ENCODE results near the gene REST.
"Not testable (repeated sequence)": the region's sequence is repeated elsewhere in the genome, so short reads cannot be mapped to it uniquely, and the experiment has no call there.

REST gene

DNA sequence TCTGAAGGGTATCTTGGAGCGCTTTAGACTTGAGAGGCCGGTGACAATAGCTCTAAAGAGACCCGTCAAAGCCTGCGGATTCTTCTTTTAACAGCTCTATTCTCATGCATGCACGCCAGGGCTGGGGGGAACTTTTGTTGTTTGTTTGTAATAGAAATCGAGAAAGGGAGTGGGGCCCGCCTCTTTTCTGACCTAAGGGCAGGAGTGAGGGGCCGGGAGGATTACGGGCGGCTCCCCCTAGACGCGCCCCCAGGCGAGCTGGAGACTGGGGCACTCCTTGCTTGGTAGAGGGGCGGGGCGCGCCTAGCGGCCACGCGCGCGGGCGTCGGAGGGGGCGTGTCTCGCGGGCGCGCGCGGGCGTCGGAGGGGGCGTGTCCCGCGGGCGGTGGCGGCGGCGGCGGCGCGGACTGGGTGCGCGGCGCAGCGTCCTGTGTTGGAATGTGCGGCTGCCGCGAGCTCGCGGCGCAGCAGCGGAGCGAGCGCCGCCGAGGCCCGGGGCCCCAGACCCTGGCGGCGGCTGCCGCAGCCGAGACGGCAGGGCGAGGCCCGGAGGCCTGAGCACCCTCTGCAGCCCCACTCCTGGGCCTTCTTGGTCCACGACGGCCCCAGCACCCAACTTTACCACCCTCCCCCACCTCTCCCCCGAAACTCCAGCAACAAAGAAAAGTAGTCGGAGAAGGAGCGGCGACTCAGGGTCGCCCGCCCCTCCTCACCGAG, at the start of gene REST:
Gene REST, plus strand, starts transcription at position 412 of the 717 bp plus-strand sequence. CDS start 2,739 bp downstream, outside the sequence.
- peaks cover 4% of the 10 kb centered on the region for H3K36me3 ChIP-seq (ENCODE audit: insufficient read depth, low read length)

GRCh38 chr4:56859841-56860240, 47.9 kb upstream of the REST start:
- Histone ChIP-seq H3K9me3 (ENCODE audit: low read length) (no peaks in the 10 kb centered on the region), H3K4me1 (ENCODE audit: insufficient read depth, low read length) (no peaks in the 10 kb centered on the region), H3K27me3 (ENCODE audit: insufficient read depth, low read length) (peaks cover 6% of the 10 kb centered on the region), H3K36me3 (ENCODE audit: insufficient read depth, low read length) (no peaks in the 10 kb centered on the region), H2AFZ (ENCODE audit: low read depth, low read length) (no peak overlapping the region), H3K4me3 (ENCODE audit: low read length) (no peak overlapping the region)

More for the DNA sequence above, at the start of gene REST:
- peak within 1 kb of the TSS; percentile 84 for H3K4me3 ChIP-seq (ENCODE audit: low read length)
- no peaks in the 10 kb centered on the region for H3K9me3 ChIP-seq (ENCODE audit: low read length)
- H3K4me1 ChIP-seq (ENCODE audit: insufficient read depth, low read length), result peaks cover 34% of the 10 kb centered on the region
- H2AFZ ChIP-seq (ENCODE audit: low read depth, low read length), result peak within 1 kb of the TSS; percentile 75
- H3K27me3 ChIP-seq (ENCODE audit: insufficient read depth, low read length), result no peaks in the 10 kb centered on the region

DNA sequence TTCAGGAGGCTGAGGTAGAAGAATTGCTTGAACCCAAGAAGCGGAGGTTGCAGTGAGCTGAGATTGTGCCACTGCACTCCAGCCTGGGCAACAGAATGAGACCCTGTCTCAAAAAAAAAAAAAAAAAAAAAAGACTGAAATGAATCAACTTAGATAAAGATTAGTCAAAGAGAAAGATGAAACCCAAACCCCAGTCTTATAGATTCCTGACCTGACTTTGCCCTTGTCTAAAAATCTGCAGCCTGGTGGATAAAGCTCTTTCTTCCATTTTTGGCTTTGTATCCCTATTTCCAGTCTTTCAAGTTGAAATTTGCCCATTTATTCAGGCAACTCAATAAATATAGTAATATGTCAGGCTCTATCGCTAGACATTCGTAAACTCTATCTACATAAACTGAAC, 46.9 kb upstream of the REST start:
- Histone ChIP-seq H3K36me3 (ENCODE audit: insufficient read depth, low read length) (no peaks in the 10 kb centered on the region), H3K4me3 (ENCODE audit: low read length) (no peak overlapping the region), H3K9me3 (ENCODE audit: low read length) (no peaks in the 10 kb centered on the region), H2AFZ (ENCODE audit: low read depth, low read length) (no peak overlapping the region), H3K4me1 (ENCODE audit: insufficient read depth, low read length) (no peaks in the 10 kb centered on the region), H3K27me3 (ENCODE audit: insufficient read depth, low read length) (peaks cover 6% of the 10 kb centered on the region)

GRCh38 chr4:56861360-56861759, 46.3 kb upstream of the REST start:
- H3K9me3 ChIP-seq (ENCODE audit: low read length), result no peaks in the 10 kb centered on the region
- no peak overlapping the region for H2AFZ ChIP-seq (ENCODE audit: low read depth, low read length)
- no peak overlapping the region for H3K4me3 ChIP-seq (ENCODE audit: low read length)
- H3K27me3 ChIP-seq (ENCODE audit: insufficient read depth, low read length), result peaks cover 6% of the 10 kb centered on the region
- H3K36me3 ChIP-seq (ENCODE audit: insufficient read depth, low read length), result no peaks in the 10 kb centered on the region
- H3K4me1 ChIP-seq (ENCODE audit: insufficient read depth, low read length), result no peaks in the 10 kb centered on the region

GRCh38 chr4:56863441-56864139, 44.1 kb upstream of the REST start:
- H3K27me3 ChIP-seq (ENCODE audit: insufficient read depth, low read length), result no peaks in the 10 kb centered on the region
- H3K4me3 ChIP-seq (ENCODE audit: low read length), result no peak overlapping the region
- H2AFZ ChIP-seq (ENCODE audit: low read depth, low read length), result no peak overlapping the region
- no peaks in the 10 kb centered on the region for H3K36me3 ChIP-seq (ENCODE audit: insufficient read depth, low read length)
- H3K9me3 ChIP-seq (ENCODE audit: low read length), result no peaks in the 10 kb centered on the region
- H3K4me1 ChIP-seq (ENCODE audit: insufficient read depth, low read length), result no peaks in the 10 kb centered on the region

GRCh38 chr4:56870946-56871345, 36.8 kb upstream of the REST start:
- H3K27me3 ChIP-seq (ENCODE audit: insufficient read depth, low read length), result no peaks in the 10 kb centered on the region
- H3K9me3 ChIP-seq (ENCODE audit: low read length), result no peaks in the 10 kb centered on the region
- H2AFZ ChIP-seq (ENCODE audit: low read depth, low read length), result peak overlapping the region; percentile 15
- peak overlapping the region; percentile 16 for H3K4me3 ChIP-seq (ENCODE audit: low read length)
- H3K36me3 ChIP-seq (ENCODE audit: insufficient read depth, low read length), result no peaks in the 10 kb centered on the region
- H3K4me1 ChIP-seq (ENCODE audit: insufficient read depth, low read length), result peaks cover 6% of the 10 kb centered on the region

- Histone ChIP-seq H3K4me3 (ENCODE audit: low read length) (peak overlapping the region; percentile 16), H3K9me3 (ENCODE audit: low read length) (no peaks in the 10 kb centered on the region), H3K4me1 (ENCODE audit: insufficient read depth, low read length) (peaks cover 6% of the 10 kb centered on the region), H2AFZ (ENCODE audit: low read depth, low read length) (peak overlapping the region; percentile 15), H3K27me3 (ENCODE audit: insufficient read depth, low read length) (no peaks in the 10 kb centered on the region), H3K36me3 (ENCODE audit: insufficient read depth, low read length) (no peaks in the 10 kb centered on the region)
These were observed 36.3 kb upstream of the REST start for GRCh38 chr4:56871371-56871866.

DNA sequence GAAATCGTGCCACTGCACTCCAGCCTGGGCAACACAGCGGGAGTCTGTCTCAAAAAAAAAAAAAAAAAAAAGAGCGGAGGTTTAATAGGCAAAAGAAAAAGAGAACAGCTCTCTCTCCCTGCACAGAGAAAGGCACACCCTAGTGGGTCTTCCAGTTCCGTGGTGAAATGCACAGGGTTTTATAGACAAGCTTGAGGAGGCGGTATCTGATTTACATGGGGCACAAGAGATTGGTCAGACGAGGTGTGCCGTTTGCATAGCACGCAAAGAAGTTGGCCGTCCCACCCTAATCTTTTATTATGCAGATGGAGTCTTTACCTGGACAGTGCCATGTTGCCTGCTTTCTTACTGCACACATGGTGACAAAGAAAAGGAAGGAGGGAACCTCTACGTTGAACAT, 33.5 kb upstream of the REST start:
- peaks cover 6% of the 10 kb centered on the region for H3K4me1 ChIP-seq (ENCODE audit: insufficient read depth, low read length)
- H2AFZ ChIP-seq (ENCODE audit: low read depth, low read length), result no peak overlapping the region
- no peaks in the 10 kb centered on the region for H3K36me3 ChIP-seq (ENCODE audit: insufficient read depth, low read length)
- H3K9me3 ChIP-seq (ENCODE audit: low read length), result no peaks in the 10 kb centered on the region
- H3K27me3 ChIP-seq (ENCODE audit: insufficient read depth, low read length), result no peaks in the 10 kb centered on the region
- no peak overlapping the region for H3K4me3 ChIP-seq (ENCODE audit: low read length)

DNA sequence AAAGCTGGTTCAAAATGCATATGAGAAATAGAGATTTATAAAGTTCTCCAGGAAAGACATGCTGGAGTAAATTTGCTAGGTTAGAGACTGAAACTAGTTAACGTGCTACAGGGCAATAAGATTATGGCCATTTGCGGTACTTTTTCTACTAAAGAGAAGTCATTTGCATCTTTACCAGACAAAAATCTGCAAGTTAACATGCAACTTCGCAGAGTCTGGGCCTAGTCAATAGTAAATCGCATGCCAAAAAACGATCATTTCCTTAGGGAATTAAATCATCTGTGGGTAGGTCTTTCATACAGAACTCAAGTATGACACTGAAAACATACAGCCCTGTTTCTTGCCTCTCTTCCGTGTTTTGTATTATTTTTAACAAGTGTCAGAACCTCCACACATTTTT, 32.8 kb upstream of the REST start:
- Histone ChIP-seq H3K9me3 (ENCODE audit: low read length) (no peaks in the 10 kb centered on the region), H3K27me3 (ENCODE audit: insufficient read depth, low read length) (no peaks in the 10 kb centered on the region), H3K4me1 (ENCODE audit: insufficient read depth, low read length) (peaks cover 6% of the 10 kb centered on the region), H2AFZ (ENCODE audit: low read depth, low read length) (no peak overlapping the region), H3K4me3 (ENCODE audit: low read length) (no peak overlapping the region), H3K36me3 (ENCODE audit: insufficient read depth, low read length) (no peaks in the 10 kb centered on the region)

GRCh38 chr4:56876264-56876663, 31.4 kb upstream of the REST start:
- H3K27me3 ChIP-seq (ENCODE audit: insufficient read depth, low read length), result no peaks in the 10 kb centered on the region
- no peak overlapping the region for H3K4me3 ChIP-seq (ENCODE audit: low read length)
- peaks cover 2% of the 10 kb centered on the region for H3K4me1 ChIP-seq (ENCODE audit: insufficient read depth, low read length)
- no peaks in the 10 kb centered on the region for H3K36me3 ChIP-seq (ENCODE audit: insufficient read depth, low read length)
- H3K9me3 ChIP-seq (ENCODE audit: low read length), result no peaks in the 10 kb centered on the region
- H2AFZ ChIP-seq (ENCODE audit: low read depth, low read length), result no peak overlapping the region

DNA sequence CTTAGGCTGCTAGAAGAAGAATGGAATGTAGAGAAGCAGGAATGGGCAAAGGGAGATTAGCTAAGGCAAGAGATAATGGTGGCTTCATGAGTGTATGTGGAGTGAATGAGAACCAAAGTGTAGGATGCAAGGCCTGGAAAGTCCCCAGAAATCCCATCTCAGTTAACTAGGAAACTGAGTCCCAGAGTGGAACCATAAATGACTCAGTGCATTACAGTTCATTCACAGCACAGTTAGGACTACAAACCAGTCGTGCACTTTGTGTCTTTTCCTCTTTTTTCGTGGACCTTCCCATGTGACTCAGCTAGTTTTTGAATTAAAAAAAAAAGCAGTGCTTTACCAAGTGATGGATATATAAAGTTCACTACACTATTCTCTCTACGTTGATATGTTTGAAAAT, 27.7 kb upstream of the REST start:
- no peaks in the 10 kb centered on the region for H3K36me3 ChIP-seq (ENCODE audit: insufficient read depth, low read length)
- no peaks in the 10 kb centered on the region for H3K4me1 ChIP-seq (ENCODE audit: insufficient read depth, low read length)
- H3K4me3 ChIP-seq (ENCODE audit: low read length), result no peak overlapping the region
- H3K27me3 ChIP-seq (ENCODE audit: insufficient read depth, low read length), result no peaks in the 10 kb centered on the region
- H2AFZ ChIP-seq (ENCODE audit: low read depth, low read length), result no peak overlapping the region
- no peaks in the 10 kb centered on the region for H3K9me3 ChIP-seq (ENCODE audit: low read length)

DNA sequence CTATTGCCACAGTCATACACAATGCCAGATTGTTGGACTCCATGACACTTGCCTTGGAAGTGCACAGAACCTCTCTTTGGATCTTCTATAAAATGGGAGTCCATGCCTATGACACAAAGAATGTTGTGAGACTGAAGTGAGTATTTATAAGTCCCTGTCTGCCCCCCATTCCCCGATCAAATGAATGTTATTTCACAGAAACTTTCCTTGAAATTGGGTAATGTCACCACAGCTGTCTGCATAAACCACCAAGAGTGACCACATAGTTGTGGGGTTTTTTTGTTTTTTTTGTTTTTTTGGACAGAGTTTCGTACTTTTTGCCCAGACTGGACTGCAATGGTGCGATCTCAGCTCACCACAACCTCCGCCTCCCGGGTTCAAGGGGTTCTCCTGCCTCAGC, 27.1 kb upstream of the REST start:
- no peaks in the 10 kb centered on the region for H3K27me3 ChIP-seq (ENCODE audit: insufficient read depth, low read length)
- no peak overlapping the region for H3K4me3 ChIP-seq (ENCODE audit: low read length)
- no peak overlapping the region for H2AFZ ChIP-seq (ENCODE audit: low read depth, low read length)
- no peaks in the 10 kb centered on the region for H3K4me1 ChIP-seq (ENCODE audit: insufficient read depth, low read length)
- H3K36me3 ChIP-seq (ENCODE audit: insufficient read depth, low read length), result no peaks in the 10 kb centered on the region
- no peaks in the 10 kb centered on the region for H3K9me3 ChIP-seq (ENCODE audit: low read length)

DNA sequence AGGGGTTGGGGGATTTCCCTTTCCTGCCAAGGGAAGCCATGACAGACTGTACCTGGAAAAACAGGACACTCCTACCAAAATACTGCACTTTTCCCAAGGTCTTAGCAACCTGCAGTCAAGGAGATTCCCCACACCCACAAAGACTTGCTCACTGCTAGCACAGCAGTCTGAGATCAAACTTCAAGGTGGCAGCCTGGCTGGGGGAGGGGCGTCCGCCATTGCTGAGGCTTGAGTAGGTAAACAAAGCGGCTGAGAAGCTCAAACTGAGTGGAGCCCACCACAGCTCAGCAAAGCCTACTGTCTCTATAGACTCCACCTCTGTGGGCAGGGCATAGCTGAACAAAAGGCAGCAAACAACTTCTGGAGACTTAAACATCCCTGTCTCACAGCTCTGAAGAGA, 23.2 kb upstream of the REST start:
- H3K27me3 ChIP-seq (ENCODE audit: insufficient read depth, low read length); H3K9me3 ChIP-seq (ENCODE audit: low read length): not testable (repeated sequence)

More for the DNA sequence above, 23.2 kb upstream of the REST start:
- H3K4me1 ChIP-seq (ENCODE audit: insufficient read depth, low read length); H3K4me3 ChIP-seq (ENCODE audit: low read length); H2AFZ ChIP-seq (ENCODE audit: low read depth, low read length); H3K36me3 ChIP-seq (ENCODE audit: insufficient read depth, low read length): not testable (repeated sequence)
